Stimulated activated CD4-positive, alpha-beta T cell treated with anti-CD3 and anti-CD28 coated beads, TNF-alpha, amount 100 ng/mL, for 48 hours (primary cell): ENCODE measurements around the gene PLBD2.
A peak's percentile ranks its signal among the peaks of the same experiment; 100 is the strongest.

Experiments
- DNase-seq, 3 donors: peaks; one replicate each; pipeline ENCODE4 v3.0.0-alpha.2; 2020; ENCODE audit warnings: low read depth in 3 of 3

The PLBD2 gene

GRCh38 chr12:113358381-113359132, at the start of gene PLBD2:
Gene PLBD2 (plus strand): TSS chr12:113358587. CDS start chr12:113358601, 14 bp downstream.
- DNase-seq: peak; percentile 89 to 96 (median 90)

- no peak for DNase-seq
These were observed 47.9 kb upstream of the PLBD2 start for GRCh38 chr12:113310489-113310888.

- no peak for DNase-seq
These were observed 44.3 kb upstream of the PLBD2 start for GRCh38 chr12:113314121-113314529.

- no peak for DNase-seq
These were observed 43.0 kb upstream of the PLBD2 start for GRCh38 chr12:113315358-113315757.

GRCh38 chr12:113316155-113316554, 42.2 kb upstream of the PLBD2 start:
- DNase-seq: no peak

GRCh38 chr12:113317122-113317521, 41.3 kb upstream of the PLBD2 start:
- DNase-seq: no peak

GRCh38 chr12:113318046-113318656, 40.2 kb upstream of the PLBD2 start:
- no peak for DNase-seq

- DNase-seq: no peak
These were observed 39.3 kb upstream of the PLBD2 start for GRCh38 chr12:113318900-113319628.

- no peak for DNase-seq
These were observed 38.0 kb upstream of the PLBD2 start for GRCh38 chr12:113320401-113320800.

GRCh38 chr12:113322343-113322742, 36.0 kb upstream of the PLBD2 start:
- no peak for DNase-seq

GRCh38 chr12:113325916-113326315, 32.5 kb upstream of the PLBD2 start:
- DNase-seq: no peak

- no peak for DNase-seq
These were observed 31.5 kb upstream of the PLBD2 start for GRCh38 chr12:113326775-113327395.

GRCh38 chr12:113328368-113328889, 30.0 kb upstream of the PLBD2 start:
- no peak for DNase-seq

GRCh38 chr12:113329022-113329790, 29.2 kb upstream of the PLBD2 start:
- DNase-seq: no peak

GRCh38 chr12:113329791-113330417, 28.5 kb upstream of the PLBD2 start:
- no peak for DNase-seq

- no peak for DNase-seq
These were observed 27.9 kb upstream of the PLBD2 start for GRCh38 chr12:113330505-113330904.

- DNase-seq: no peak
These were observed 25.5 kb upstream of the PLBD2 start for GRCh38 chr12:113332688-113333417.

- DNase-seq: no peak
These were observed 25.0 kb upstream of the PLBD2 start for GRCh38 chr12:113333418-113333750.

- peak in 1 of 3 donors; percentile 9 for DNase-seq
These were observed 24.3 kb upstream of the PLBD2 start for GRCh38 chr12:113333877-113334785.
